ENCODE measurements around the gene CLDN9.

The CLDN9 gene

GRCh38 chr16:2975161-2975795 lies 37.4 kb upstream of the CLDN9 start:
- H3K4me2 ChIP-seq (ENCODE audit: low read length, poor library complexity, severe bottlenecking) = no peak overlapping the region
- 96% methylated on average over 28 of the region's 28 CpGs for WGBS
- peaks cover 33% of the 10 kb centered on the region for H3K4me1 ChIP-seq (ENCODE audit: control insufficient read depth, insufficient read depth, low read depth, low read length)

GRCh38 chr16:2976201-2976600 lies 36.5 kb upstream of the CLDN9 start:
- Histone ChIP-seq H3K4me3 (ENCODE audit: insufficient read depth in 1 of 2, low read depth in 1 of 2, low read length in 2 of 2) (no peak overlapping the region), H3K4ac (ENCODE audit: low read depth in 1 of 2, low read length in 2 of 2) (no peak overlapping the region), H2BK12ac (ENCODE audit: low read length in 2 of 2) (no peak overlapping the region), H2AK5ac (ENCODE audit: low read length, severe bottlenecking) (no peak overlapping the region), H2AFZ (ENCODE audit: low read depth, low read length) (no peak overlapping the region), H3K79me1 (replicated peaks; ENCODE audit: low read length, poor library complexity, severe bottlenecking) (peaks cover 20% of the 10 kb centered on the region), H4K8ac (ENCODE audit: low read length) (peak overlapping the region; percentile 7), H3K27me3 (ENCODE audit: control insufficient read depth in 1 of 2, insufficient read depth in 1 of 2, low read length in 2 of 2) (no peaks in the 10 kb centered on the region), H3K23ac (ENCODE audit: low read length in 2 of 2) (no peak overlapping the region), H3K4me1 (ENCODE audit: control insufficient read depth, insufficient read depth, low read depth, low read length) (peaks cover 30% of the 10 kb centered on the region), H2BK15ac (ENCODE audit: low read depth, poor library complexity, severe bottlenecking) (no peak overlapping the region), H3K9me3 (ENCODE audit: control insufficient read depth, low read length) (no peaks in the 10 kb centered on the region), H2BK120ac (ENCODE audit: low read depth, low read length) (no peak overlapping the region), H3K14ac (ENCODE audit: low read length in 2 of 2) (no peak overlapping the region), H2BK5ac (ENCODE audit: low read depth, low read length, poor library complexity, severe bottlenecking) (no peak overlapping the region), H4K91ac (ENCODE audit: low read length) (no peak overlapping the region), H3K18ac (ENCODE audit: low read depth in 1 of 2, low read length in 2 of 2) (no peak overlapping the region), H3K27ac (ENCODE audit: low read length, poor library complexity, severe bottlenecking) (no peak overlapping the region), H3K9ac (ENCODE audit: low read length) (no peak overlapping the region), H3K4me2 (ENCODE audit: low read length, poor library complexity, severe bottlenecking) (no peak overlapping the region), H3K36me3 (ENCODE audit: control insufficient read depth in 1 of 2, insufficient read depth in 2 of 2, low read depth in 1 of 2, low read length in 2 of 2) (peaks cover 0 to 50% of the 10 kb centered on the region in 2 experiments)
- DNase-seq = no peak
- WGBS = 96% methylated on average over 7 of the region's 7 CpGs

More at GRCh38 chr16:2975161-2975795, 37.4 kb upstream of the CLDN9 start:
- H3K4ac ChIP-seq (ENCODE audit: low read depth in 1 of 2, low read length in 2 of 2) = no peak overlapping the region
- H3K4me3 ChIP-seq (ENCODE audit: insufficient read depth in 1 of 2, low read depth in 1 of 2, low read length in 2 of 2) = no peak overlapping the region
- H3K36me3 ChIP-seq (ENCODE audit: control insufficient read depth in 1 of 2, insufficient read depth in 2 of 2, low read depth in 1 of 2, low read length in 2 of 2) = peaks cover 0 to 52% of the 10 kb centered on the region in 2 experiments
- no peak overlapping the region for H4K8ac ChIP-seq (ENCODE audit: low read length)
- no peaks in the 10 kb centered on the region for H3K27me3 ChIP-seq (ENCODE audit: control insufficient read depth in 1 of 2, insufficient read depth in 1 of 2, low read length in 2 of 2)
- no peak overlapping the region for H3K23ac ChIP-seq (ENCODE audit: low read length in 2 of 2)
- H2AFZ ChIP-seq (ENCODE audit: low read depth, low read length) = no peak overlapping the region
- no peak overlapping the region for H3K14ac ChIP-seq (ENCODE audit: low read length in 2 of 2)
- H3K79me1 ChIP-seq (replicated peaks; ENCODE audit: low read length, poor library complexity, severe bottlenecking) = peaks cover 21% of the 10 kb centered on the region
- no peak overlapping the region for H2BK12ac ChIP-seq (ENCODE audit: low read length in 2 of 2)
- H2BK120ac ChIP-seq (ENCODE audit: low read depth, low read length) = no peak overlapping the region
- H3K27ac ChIP-seq (ENCODE audit: low read length, poor library complexity, severe bottlenecking) = no peak overlapping the region
- H3K9ac ChIP-seq (ENCODE audit: low read length) = no peak overlapping the region
- no peak overlapping the region for H2BK15ac ChIP-seq (ENCODE audit: low read depth, poor library complexity, severe bottlenecking)
- no peak overlapping the region for H3K18ac ChIP-seq (ENCODE audit: low read depth in 1 of 2, low read length in 2 of 2)
- no peak for DNase-seq
- no peak overlapping the region for H4K91ac ChIP-seq (ENCODE audit: low read length)
- H2AK5ac ChIP-seq (ENCODE audit: low read length, severe bottlenecking) = no peak overlapping the region
- no peak overlapping the region for H2BK5ac ChIP-seq (ENCODE audit: low read depth, low read length, poor library complexity, severe bottlenecking)
- no peaks in the 10 kb centered on the region for H3K9me3 ChIP-seq (ENCODE audit: control insufficient read depth, low read length)

GRCh38 chr16:2976673-2977072 lies 36.0 kb upstream of the CLDN9 start:
- Histone ChIP-seq H3K27me3 (ENCODE audit: control insufficient read depth in 1 of 2, insufficient read depth in 1 of 2, low read length in 2 of 2) (no peaks in the 10 kb centered on the region), H3K9ac (ENCODE audit: low read length) (no peak overlapping the region), H3K4me3 (ENCODE audit: insufficient read depth in 1 of 2, low read depth in 1 of 2, low read length in 2 of 2) (no peak overlapping the region), H3K18ac (ENCODE audit: low read depth in 1 of 2, low read length in 2 of 2) (no peak overlapping the region), H3K36me3 (ENCODE audit: control insufficient read depth in 1 of 2, insufficient read depth in 2 of 2, low read depth in 1 of 2, low read length in 2 of 2) (peaks cover 0 to 46% of the 10 kb centered on the region in 2 experiments), H2BK15ac (ENCODE audit: low read depth, poor library complexity, severe bottlenecking) (no peak overlapping the region), H4K8ac (ENCODE audit: low read length) (no peak overlapping the region), H3K4me2 (ENCODE audit: low read length, poor library complexity, severe bottlenecking) (no peak overlapping the region), H3K9me3 (ENCODE audit: control insufficient read depth, low read length) (no peaks in the 10 kb centered on the region), H3K4ac (ENCODE audit: low read depth in 1 of 2, low read length in 2 of 2) (no peak overlapping the region), H2BK5ac (ENCODE audit: low read depth, low read length, poor library complexity, severe bottlenecking) (no peak overlapping the region), H3K27ac (ENCODE audit: low read length, poor library complexity, severe bottlenecking) (no peak overlapping the region), H3K23ac (ENCODE audit: low read length in 2 of 2) (no peak overlapping the region), H2AK5ac (ENCODE audit: low read length, severe bottlenecking) (no peak overlapping the region), H4K91ac (ENCODE audit: low read length) (no peak overlapping the region), H2BK12ac (ENCODE audit: low read length in 2 of 2) (no peak overlapping the region), H3K79me1 (replicated peaks; ENCODE audit: low read length, poor library complexity, severe bottlenecking) (peaks cover 20% of the 10 kb centered on the region), H2AFZ (ENCODE audit: low read depth, low read length) (no peak overlapping the region), H2BK120ac (ENCODE audit: low read depth, low read length) (no peak overlapping the region), H3K14ac (ENCODE audit: low read length in 2 of 2) (no peak overlapping the region), H3K4me1 (ENCODE audit: control insufficient read depth, insufficient read depth, low read depth, low read length) (peaks cover 28% of the 10 kb centered on the region)
- 98% methylated on average over 15 of the region's 15 CpGs for WGBS
- no peak for DNase-seq

GRCh38 chr16:2977440-2977839 lies 35.3 kb upstream of the CLDN9 start:
- Histone ChIP-seq H3K4me3 (ENCODE audit: insufficient read depth in 1 of 2, low read depth in 1 of 2, low read length in 2 of 2) (no peak overlapping the region), H3K4me2 (ENCODE audit: low read length, poor library complexity, severe bottlenecking) (no peak overlapping the region), H3K23ac (ENCODE audit: low read length in 2 of 2) (no peak overlapping the region), H3K36me3 (ENCODE audit: control insufficient read depth in 1 of 2, insufficient read depth in 2 of 2, low read depth in 1 of 2, low read length in 2 of 2) (peaks cover 0 to 38% of the 10 kb centered on the region in 2 experiments), H2BK15ac (ENCODE audit: low read depth, poor library complexity, severe bottlenecking) (no peak overlapping the region), H3K27me3 (ENCODE audit: control insufficient read depth in 1 of 2, insufficient read depth in 1 of 2, low read length in 2 of 2) (no peaks in the 10 kb centered on the region), H3K14ac (ENCODE audit: low read length in 2 of 2) (no peak overlapping the region), H4K8ac (ENCODE audit: low read length) (no peak overlapping the region), H2BK120ac (ENCODE audit: low read depth, low read length) (no peak overlapping the region), H3K18ac (ENCODE audit: low read depth in 1 of 2, low read length in 2 of 2) (no peak overlapping the region), H2BK5ac (ENCODE audit: low read depth, low read length, poor library complexity, severe bottlenecking) (no peak overlapping the region), H3K27ac (ENCODE audit: low read length, poor library complexity, severe bottlenecking) (no peak overlapping the region), H3K9ac (ENCODE audit: low read length) (no peak overlapping the region), H4K91ac (ENCODE audit: low read length) (peak overlapping the region; percentile 66), H2BK12ac (ENCODE audit: low read length in 2 of 2) (no peak overlapping the region), H2AFZ (ENCODE audit: low read depth, low read length) (no peak overlapping the region), H3K79me1 (replicated peaks; ENCODE audit: low read length, poor library complexity, severe bottlenecking) (peaks cover 20% of the 10 kb centered on the region), H2AK5ac (ENCODE audit: low read length, severe bottlenecking) (no peak overlapping the region), H3K9me3 (ENCODE audit: control insufficient read depth, low read length) (no peaks in the 10 kb centered on the region), H3K4ac (ENCODE audit: low read depth in 1 of 2, low read length in 2 of 2) (no peak overlapping the region), H3K4me1 (ENCODE audit: control insufficient read depth, insufficient read depth, low read depth, low read length) (peaks cover 28% of the 10 kb centered on the region)
- DNase-seq = no peak
- 97% methylated on average over 6 of the region's 6 CpGs for WGBS
